ENCODE results near the gene IL1B. TPM values are rescaled to one million over a fixed set of nuclear protein-coding genes. Genes with fewer than 3 reads are reported as not detected.

The IL1B gene
- total RNA-seq, 1 donor from 2014 or later, result not detected

- Mint-ChIP-seq H3K4me3 (ENCODE audit: unreplicated experiment) (no peak overlapping the region), H3K9me3 (ENCODE audit: unreplicated experiment) (peaks cover 3% of the 10 kb centered on the region), H3K27ac (ENCODE audit: unreplicated experiment) (no peak overlapping the region), H3K4me1 (ENCODE audit: unreplicated experiment) (peaks cover 8% of the 10 kb centered on the region), H3K36me3 (ENCODE audit: unreplicated experiment) (no peaks in the 10 kb centered on the region), H3K27me3 (ENCODE audit: unreplicated experiment) (no peaks in the 10 kb centered on the region)
- TF ChIP-seq CTCF (IDR thresholded peaks at IDR 0.05), result no peak
- DNase-seq (ENCODE audit: extremely low spot score, unreplicated experiment), result no peak
Observed at GRCh38 chr2:112849956-112850355, 13.4 kb upstream of the IL1B start.

GRCh38 chr2:112848833-112849232, 12.3 kb upstream of the IL1B start:
- Mint-ChIP-seq H3K27me3 (ENCODE audit: unreplicated experiment) (no peaks in the 10 kb centered on the region), H3K27ac (ENCODE audit: unreplicated experiment) (no peak overlapping the region)
- no peak for TF ChIP-seq CTCF (IDR thresholded peaks at IDR 0.05)

GRCh38 chr2:112846031-112846430, 9.5 kb upstream of the IL1B start:
- H3K27me3 Mint-ChIP-seq (ENCODE audit: unreplicated experiment), result no peaks in the 10 kb centered on the region
- H3K4me3 Mint-ChIP-seq (ENCODE audit: unreplicated experiment), result no peak overlapping the region
- peaks cover 8% of the 10 kb centered on the region for H3K4me1 Mint-ChIP-seq (ENCODE audit: unreplicated experiment)
- no peaks in the 10 kb centered on the region for H3K36me3 Mint-ChIP-seq (ENCODE audit: unreplicated experiment)
- TF ChIP-seq CTCF (IDR thresholded peaks at IDR 0.05), result no peak
- no peak overlapping the region for H3K27ac Mint-ChIP-seq (ENCODE audit: unreplicated experiment)
- H3K9me3 Mint-ChIP-seq (ENCODE audit: unreplicated experiment), result peaks cover 3% of the 10 kb centered on the region
- no peak for DNase-seq (ENCODE audit: extremely low spot score, unreplicated experiment)

More at GRCh38 chr2:112848833-112849232, 12.3 kb upstream of the IL1B start:
- Mint-ChIP-seq H3K9me3 (ENCODE audit: unreplicated experiment) (peaks cover 3% of the 10 kb centered on the region), H3K4me1 (ENCODE audit: unreplicated experiment) (peaks cover 8% of the 10 kb centered on the region), H3K4me3 (ENCODE audit: unreplicated experiment) (no peak overlapping the region), H3K36me3 (ENCODE audit: unreplicated experiment) (no peaks in the 10 kb centered on the region)
- DNase-seq (ENCODE audit: extremely low spot score, unreplicated experiment), result no peak

- H3K4me3 Mint-ChIP-seq (ENCODE audit: unreplicated experiment), result no peak overlapping the region
- no peaks in the 10 kb centered on the region for H3K36me3 Mint-ChIP-seq (ENCODE audit: unreplicated experiment)
- H3K27me3 Mint-ChIP-seq (ENCODE audit: unreplicated experiment), result peaks cover under 1% of the 10 kb centered on the region
- TF ChIP-seq CTCF (IDR thresholded peaks at IDR 0.05), result no peak
- H3K9me3 Mint-ChIP-seq (ENCODE audit: unreplicated experiment), result peaks cover 3% of the 10 kb centered on the region
- H3K27ac Mint-ChIP-seq (ENCODE audit: unreplicated experiment), result no peak overlapping the region
- DNase-seq (ENCODE audit: extremely low spot score, unreplicated experiment), result no peak
- peaks cover 6% of the 10 kb centered on the region for H3K4me1 Mint-ChIP-seq (ENCODE audit: unreplicated experiment)
Observed at GRCh38 chr2:112843836-112844235, 7.3 kb upstream of the IL1B start.

GRCh38 chr2:112843288-112843687, 6.7 kb upstream of the IL1B start:
- Mint-ChIP-seq H3K27me3 (ENCODE audit: unreplicated experiment) (peaks cover 2% of the 10 kb centered on the region), H3K27ac (ENCODE audit: unreplicated experiment) (no peak overlapping the region), H3K4me1 (ENCODE audit: unreplicated experiment) (peaks cover 3% of the 10 kb centered on the region), H3K4me3 (ENCODE audit: unreplicated experiment) (no peak overlapping the region), H3K9me3 (ENCODE audit: unreplicated experiment) (peaks cover 3% of the 10 kb centered on the region), H3K36me3 (ENCODE audit: unreplicated experiment) (no peaks in the 10 kb centered on the region)
- no peak for DNase-seq (ENCODE audit: extremely low spot score, unreplicated experiment)
- TF ChIP-seq CTCF (IDR thresholded peaks at IDR 0.05), result no peak

Data from osteocyte (in vitro differentiated cells).